GM18502 (cell line): ENCODE results near the gene P2RY14.
"Not testable (repeated sequence)": the region's sequence is repeated elsewhere in the genome, so short reads cannot be mapped to it uniquely, and the experiment has no call there.

Experiments used
- ATAC-seq: cut with Tn5 transposase; IDR thresholded peaks from one replicate; pipeline ENCODE4 v1.9.1; 2021; ENCODE audit warnings: mild to moderate bottlenecking; ENCODE audit not compliant: unreplicated experiment, poor library complexity

P2RY14 gene

DNA sequence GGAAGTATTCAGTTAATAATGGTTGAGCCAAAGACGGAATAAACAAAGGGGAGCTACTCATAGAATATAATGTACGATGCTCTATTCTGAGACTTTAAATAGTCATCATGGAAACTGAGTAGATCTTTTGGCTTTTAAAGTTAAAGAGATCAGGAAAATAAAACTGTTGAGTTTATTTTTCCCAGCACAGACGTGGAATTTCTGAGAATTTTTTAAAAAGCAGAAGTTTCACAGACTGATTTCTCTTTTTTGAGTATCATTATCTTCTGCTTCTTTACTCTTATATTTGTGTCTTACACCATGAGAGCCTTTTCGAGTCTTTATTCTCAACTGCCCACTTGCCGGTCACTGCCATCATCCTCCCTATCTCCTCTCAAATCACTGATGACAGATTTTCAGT, 13.2 kb downstream of the P2RY14 start:
- ATAC-seq: no peak

DNA sequence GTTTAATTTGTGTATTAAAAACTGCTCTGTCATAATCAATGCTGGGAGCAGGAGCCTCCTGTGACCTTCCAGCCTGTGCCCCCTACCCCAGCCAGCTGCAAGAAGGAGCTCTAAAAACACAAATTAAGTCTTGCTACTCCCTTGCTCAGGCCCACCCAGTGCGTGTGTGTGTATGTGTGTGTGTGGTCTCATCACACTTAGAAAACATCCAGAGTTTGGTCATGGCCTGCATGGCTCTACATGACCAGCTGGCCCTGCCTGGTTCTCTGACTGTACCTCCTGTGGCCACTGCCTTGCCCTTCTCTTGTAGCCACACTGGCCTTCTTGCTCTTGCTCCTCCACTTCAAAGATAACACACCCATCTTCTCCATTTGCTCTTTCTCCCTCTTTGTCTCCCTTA, 13.7 kb downstream of the P2RY14 start:
- no peak for ATAC-seq

DNA sequence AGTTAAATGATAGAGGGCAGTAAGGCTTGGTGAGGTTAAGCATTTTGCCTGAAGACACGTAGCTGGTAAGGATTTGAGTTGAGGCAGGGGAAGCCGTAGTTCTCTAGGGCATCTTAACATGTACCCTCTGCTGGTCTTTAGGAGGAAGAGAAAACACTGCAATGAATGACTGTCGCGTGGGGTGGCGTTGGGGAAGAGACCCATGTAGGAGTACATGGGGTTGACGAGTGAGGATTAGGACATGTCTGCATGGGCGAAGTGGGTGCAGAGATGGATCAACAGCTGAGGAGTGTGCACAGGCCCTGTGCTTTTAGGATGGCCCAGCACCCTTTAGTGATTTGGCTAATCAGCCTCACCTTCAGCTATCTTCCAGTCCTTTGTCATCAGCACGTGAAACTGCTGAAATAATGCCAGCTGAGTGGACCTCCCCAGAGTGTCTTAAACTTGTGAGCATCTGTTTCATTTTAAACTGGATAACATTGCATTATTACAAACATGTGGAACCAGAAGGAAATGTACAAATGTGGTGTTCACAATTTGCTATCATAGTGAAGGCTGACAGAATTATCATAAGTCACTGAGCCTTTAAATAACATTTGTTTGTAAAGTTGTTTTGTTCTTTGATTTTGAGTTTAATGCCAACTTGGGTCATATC, 15.3 kb downstream of the P2RY14 start:
- ATAC-seq: no peak

DNA sequence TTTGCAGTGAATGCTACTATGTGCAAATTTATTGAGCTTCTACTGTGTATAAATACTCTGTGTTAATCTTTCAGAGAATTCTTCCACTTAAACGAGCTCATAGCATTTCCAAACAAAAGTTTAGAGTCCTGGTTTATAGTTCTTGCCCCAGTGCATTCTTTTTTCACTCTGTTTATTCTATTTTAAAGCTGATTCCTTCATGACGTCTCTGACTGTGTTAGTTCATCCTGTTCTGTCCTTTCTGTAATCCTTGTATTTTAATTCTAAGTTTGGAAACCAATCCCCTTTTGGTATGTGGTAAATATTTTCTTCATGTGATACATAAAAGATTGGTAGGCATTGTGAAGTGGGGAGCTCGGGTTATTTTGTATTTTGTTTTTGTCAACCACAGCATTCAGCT, 18.7 kb downstream of the P2RY14 start:
- no peak for ATAC-seq

DNA sequence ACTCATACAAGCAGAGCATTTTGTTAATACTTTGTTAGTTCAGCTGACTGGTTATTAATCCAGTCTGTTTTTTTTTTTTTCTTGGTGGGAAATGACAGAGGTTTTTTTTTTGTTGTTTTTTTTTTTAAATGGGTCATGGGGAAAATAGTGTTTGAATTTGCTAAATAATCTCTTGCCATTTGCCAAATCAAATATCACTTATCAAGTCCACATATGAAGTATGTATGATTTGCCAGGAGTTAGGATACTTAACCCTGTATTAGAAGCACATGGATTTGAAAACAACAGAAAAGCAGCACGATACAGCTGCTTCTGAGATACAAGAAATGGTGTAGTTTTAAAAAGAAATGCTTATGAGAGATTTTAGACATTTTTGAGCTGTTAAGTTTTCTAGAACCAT, 21.6 kb downstream of the P2RY14 start:
- no peak for ATAC-seq

DNA sequence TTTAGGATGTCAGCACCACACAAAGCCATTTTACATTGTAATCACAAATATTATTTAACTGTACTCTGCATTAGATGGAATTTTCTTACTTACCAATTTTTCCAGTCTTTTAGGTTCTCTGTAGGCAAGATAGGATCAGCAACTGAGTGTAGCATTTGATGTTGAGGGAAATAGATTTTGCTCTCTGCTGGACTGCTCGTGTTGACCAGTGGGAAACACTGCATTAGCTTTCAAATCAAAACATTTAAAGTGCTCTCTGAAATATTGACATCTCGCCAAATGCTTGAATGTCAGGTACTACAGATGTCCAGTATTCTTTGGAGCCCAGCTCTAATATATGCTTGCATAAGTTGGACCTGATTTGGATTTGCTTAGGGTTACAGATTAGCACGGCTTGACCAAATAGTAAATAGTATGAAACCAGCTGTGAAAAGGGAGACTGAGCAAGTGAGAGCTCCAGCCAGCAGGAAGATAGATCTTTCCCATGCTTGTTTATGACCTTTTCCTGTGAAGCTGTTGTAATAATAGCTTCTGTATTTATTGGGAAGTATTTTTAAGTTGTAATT, 29.5 kb downstream of the P2RY14 start:
- ATAC-seq: no peak

DNA sequence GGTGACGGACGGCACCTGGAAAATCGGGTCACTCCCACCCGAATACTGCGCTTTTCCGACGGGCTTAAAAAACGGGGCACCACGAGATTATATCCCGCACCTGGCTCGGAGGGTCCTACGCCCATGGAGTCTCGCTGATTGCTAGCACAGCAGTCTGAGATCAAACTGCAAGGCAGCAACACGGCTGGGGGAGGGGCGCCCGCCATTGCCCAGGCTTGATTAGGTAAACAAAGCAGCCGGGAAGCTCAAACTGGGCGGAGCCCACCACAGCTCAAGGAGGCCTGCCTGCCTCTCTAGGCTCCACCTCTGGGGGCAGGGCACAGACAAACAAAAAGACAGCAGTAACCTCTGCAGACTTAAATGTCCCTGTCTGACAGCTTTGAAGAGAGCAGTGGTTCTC, 36.3 kb downstream of the P2RY14 start:
- not testable (repeated sequence) for ATAC-seq

DNA sequence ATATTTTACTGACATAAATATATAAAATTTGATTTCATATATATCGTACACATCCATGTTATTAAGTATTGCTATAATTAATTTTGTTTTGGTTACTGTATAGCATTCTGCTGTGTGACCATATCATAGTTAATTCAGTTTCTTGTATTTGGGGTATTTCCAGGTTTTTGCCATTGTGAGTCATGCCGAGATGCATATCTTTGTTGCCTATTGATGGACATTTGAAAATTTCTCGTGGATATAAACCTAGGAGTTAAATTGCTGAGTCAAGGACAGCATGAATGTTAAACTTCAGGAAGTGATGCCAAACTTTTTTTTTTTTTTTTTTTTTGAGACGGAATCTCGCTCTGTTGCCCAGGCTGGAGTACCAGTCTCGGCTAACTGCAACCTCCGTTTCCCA, 41.6 kb downstream of the P2RY14 start:
- ATAC-seq: no peak

DNA sequence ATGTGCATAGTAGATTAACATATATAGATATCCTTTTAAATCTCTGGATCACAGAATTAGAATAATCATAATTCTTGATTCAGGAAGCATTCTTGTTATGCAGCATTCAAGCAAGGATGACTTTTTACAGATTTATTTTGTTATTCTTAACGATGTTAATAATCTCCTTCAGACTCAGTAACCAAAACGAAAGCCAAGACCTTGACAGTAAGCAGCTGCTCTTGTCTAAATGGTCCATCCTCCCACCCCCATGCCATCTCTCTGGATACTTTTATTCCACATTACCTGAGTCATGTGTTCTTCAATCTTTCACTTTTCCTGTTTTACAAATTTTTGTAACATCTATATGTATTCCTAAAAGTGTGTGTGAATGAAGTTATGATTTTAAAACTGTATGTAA, 42.0 kb downstream of the P2RY14 start:
- no peak for ATAC-seq

DNA sequence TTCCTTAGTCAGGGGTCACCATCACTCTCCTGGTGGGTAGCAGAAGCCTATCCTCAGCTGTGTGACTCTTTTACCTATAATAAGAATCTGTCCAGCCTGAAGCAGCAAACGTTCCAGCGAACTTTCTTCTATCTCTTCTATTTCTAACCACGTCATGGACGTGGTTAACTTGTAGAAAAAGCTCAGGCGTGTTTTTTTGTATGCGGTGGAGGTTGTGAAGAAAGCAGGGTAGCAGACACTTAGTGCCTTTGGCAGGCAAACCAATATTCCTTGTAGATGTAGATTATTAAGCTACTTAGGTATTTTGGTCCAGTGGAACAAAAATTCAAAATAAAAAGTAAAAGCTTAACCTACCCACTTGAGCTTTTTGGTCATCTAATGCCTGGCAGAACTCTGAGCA, 43.5 kb downstream of the P2RY14 start:
- ATAC-seq: no peak

DNA sequence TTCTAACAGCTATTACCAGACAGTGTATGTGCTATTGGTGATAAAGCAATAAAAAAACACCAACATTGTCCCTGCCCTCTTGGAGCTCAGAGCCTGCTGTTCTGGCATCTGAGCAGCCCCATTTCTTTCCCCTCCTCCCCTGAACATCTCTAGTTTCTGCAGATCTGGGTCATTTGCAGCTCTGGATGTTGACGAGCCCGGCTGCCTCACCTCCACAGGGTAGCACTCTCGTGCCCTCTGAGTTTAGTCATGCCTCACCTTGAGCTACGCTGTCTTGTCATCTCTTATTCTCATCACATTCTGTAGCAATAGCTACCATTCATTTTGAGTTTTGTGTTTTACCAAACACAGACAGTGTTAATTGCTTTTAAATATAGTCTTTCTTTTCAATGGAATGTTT, 45.4 kb downstream of the P2RY14 start:
- no peak for ATAC-seq

DNA sequence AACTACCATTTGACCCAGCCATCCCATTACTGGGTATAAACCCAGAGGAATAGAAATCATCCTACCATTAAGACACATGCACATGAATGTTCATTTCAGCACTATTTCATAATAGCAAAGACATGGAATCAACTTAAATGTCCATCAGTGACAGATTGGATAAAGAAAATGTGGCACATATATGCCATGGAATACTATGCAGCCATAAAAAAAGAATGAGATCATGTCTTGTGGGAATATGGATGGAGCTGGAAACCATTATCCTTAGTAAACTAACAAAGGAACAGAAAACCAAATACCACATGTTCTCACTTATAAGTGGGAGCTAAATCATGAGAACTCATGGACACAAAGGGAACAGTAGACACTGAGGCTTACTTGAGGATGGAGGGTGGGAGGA, 45.9 kb downstream of the P2RY14 start:
- not testable (repeated sequence) for ATAC-seq

DNA sequence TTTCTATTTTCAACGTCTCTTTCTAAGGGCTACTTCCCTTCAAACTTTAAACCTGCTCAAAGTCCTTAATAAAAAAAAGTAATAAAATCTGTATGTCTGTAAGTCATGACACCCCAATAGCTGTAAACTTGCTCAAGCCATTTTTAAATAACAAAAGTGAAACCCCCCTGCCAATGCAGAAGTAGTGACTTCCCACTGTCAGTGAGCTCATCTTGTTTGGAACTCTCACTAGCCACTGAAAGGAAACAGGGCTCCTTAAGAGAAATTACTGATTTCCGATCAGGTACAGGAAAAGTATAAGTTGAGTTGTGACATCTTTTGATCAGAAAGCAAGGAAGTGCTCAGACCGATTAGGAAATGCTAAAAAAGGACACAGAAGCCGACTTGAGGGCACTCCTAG, 47.7 kb downstream of the P2RY14 start:
- peak; percentile 64 for ATAC-seq

DNA sequence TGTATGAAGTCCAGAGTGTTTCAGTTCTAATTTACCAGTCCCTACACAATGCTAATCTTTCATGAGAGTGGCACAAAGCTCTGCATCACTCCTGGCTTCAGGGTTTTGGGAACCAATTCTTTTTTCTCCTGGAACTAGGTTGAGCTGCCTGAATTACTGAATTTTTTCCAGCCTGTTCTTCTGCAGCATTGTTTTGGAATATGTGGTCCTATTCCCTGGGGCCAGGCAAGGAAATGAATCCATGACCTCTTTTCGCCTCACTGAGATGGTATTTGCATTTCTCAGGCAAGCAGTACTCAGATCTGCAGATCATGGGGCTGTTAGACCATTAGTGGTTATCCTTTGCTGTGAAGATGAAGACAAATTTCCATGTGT, 49.7 kb downstream of the P2RY14 start:
- no peak for ATAC-seq

DNA sequence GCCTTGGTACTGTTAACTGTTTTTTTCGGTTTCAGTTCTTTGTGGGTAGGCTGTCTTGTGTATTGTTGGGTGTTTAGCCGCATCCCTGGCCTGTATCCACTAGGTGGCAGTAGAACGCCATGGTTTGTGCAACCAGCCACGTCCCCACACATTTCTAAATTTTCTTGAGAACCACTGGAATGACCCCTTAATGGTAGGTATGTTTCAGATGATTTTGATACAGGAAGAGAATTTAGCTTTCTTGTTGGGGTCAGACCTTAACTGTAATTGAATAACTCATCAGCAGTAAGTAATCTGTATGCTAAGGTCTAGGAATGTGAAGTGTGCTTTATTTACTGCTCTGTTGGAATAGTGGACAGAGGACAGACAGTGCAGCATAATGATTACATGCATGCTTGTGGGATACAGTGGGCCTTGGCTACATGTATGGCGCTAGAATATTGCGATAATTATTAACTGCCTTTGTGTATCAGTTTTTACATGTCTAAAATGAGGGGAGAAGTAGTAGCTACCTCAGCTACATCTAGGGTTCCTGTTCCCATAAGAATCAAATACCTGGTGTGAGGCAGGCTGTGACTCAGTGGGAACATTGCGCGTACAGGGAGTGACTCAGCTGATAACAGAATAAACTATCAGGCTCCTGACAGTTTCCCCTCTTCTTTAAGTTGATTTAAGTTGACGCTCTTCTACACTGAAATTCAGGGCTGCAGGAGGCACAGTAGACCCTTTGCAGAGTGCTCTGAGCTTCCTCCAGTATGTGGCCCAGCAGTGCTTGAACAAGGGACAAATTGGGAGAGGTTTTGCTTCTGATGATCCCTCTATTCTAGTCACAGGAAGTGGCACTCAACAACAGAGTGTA, 50.3 kb downstream of the P2RY14 start:
- peak; percentile 87 for ATAC-seq

DNA sequence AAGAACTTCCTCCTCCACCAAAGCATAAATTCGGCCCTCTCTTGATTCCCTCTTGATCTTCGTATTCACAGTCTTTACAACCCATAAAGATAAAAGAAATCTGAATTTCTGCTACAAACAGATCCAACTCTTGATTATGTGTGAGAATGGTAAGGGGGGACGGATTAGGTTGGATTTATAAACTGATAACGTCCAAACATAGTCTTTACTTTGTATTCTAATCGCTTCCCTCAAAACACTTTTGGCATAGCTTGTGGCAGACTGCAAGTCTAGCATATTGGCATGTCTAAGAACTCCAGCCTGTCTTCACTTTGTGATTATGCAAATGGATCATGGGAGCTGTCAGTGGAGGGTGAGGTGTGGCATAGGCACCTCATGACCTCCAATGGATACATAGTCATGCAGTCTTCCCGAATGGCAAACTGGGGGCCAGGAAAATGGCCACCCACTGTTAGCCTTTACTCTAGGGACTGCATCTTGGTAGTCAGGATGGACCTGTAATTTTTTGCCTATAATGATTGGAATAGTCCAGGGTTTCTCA, 51.0 kb downstream of the P2RY14 start:
- peak; percentile 47 for ATAC-seq

DNA sequence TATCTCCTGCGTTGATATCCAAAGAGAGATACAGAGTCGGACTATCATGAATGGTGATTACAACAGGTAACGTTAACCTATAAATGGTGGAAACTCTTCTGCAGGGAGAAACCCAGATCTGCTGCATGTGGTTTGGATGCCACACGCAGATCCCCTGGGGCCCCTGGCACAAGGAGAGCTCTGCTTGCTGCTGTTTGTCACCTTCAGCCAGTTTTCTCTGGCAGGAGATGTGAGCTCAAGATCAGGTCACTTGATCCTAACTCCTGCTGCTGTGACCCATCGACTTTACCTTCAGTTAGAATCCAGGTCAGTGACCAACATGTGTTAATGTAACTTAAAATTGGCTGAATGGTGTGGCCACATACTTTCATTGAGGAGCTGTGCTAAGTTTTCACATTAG, 51.5 kb downstream of the P2RY14 start:
- no peak for ATAC-seq

DNA sequence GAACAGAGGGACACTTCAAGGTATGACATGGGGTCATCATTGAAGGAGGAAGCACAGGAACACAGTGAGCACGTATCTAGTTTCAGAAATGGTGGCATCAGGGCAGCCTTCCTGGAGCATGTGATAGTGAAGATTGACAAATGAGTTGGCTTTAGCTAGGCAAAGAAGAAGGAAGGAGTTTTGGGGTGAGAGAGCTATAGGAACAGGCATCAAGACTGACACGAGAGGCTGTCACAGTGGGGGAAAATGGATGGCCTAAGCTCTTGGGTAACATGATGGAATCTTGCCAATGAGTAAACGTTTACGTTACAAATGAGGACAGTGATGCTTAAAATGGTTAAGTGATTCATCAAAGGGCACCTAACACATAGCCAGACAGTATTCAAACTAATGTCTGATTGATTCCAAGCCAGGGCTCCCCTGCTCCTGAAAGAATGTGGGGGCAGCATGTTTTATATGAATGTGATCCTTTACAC, 52.2 kb downstream of the P2RY14 start:
- no peak for ATAC-seq

DNA sequence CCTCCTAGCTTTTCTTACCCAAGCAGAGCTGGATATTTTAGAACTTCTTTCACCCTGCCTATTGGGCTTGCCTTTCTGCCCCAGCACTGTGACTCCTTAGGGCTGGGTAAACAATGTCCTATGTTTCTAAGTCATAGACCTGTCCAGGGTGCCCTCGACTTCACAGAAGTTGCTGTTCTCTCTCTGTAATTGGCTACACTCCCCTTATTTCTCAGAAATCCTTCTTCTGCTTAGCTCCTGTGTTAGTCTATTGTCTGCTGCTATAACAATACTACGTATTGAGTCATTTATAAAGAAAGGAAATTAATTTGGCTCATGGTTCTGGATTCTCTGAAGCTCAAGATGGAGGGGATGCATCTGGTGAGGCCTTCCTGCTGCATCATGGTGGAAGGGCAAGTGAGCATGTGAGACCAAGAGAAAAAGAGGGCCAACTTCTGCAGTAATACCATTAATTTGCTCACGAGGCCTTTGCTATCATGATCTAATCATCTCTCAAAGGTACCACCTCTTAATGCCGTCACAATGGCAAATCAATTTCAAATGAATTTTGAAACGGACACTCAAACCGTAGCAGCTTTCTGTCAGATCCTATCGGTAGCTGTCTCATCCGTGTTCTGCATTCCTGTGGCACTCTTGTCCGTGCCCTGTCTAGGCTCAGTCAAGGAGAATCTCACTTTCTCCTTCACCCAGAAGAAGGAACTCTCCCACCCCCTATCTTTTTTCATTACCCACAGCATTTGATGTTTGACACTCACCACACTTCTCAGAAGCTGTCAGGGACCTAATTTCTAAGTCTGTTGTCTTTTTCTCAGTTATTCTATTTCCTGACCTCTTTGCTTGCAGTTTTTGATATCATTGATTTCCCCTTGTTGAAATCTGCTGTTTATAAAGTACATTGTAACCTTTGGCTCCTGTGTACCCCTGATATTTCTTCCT, 53.0 kb downstream of the P2RY14 start:
- ATAC-seq: no peak

DNA sequence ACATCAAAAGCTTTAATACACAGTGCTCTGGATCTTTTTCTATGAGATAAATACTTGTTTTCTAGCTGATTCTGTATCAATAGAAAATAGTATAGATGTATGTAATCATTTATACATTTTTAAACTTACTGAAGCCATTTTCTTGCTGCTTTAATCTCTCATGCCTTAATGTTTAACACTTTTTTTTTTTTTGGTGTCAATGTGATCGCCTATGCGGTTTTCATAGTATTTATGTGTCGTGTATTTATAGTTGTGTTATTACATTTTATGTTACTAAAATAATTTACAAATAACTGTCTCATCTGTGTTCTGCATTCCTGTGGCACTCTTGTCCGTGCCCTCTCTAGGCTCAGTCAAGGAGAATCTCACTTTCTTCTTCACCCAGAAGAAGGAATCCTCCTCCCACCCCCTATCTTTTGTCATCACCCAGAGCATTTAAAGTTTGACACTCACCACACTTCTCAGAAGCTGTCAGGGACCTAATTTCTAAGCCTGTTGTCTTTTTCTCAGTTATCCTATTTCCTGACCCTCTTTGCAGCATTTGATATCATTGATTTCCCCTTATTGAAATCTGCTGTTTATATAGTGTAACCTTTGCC, 54.0 kb downstream of the P2RY14 start:
- ATAC-seq: no peak
